ENCODE results near the gene ETS1.

GRCh38 chr11:128411150-128411549 lies 176.2 kb downstream of the ETS1 start:
- TF ChIP-seq CTCF (IDR thresholded peaks at IDR 0.05; ENCODE audit: low read depth, low read length): no peak
- no peak for TF ChIP-seq EZH2phosphoT487 (IDR thresholded peaks at IDR 0.05; ENCODE audit: low read depth)
